DOHH2 (cell line): ENCODE results near the gene GRWD1.

Experiments used
- CTCF ChIP-seq: fragments of 200-600 bp; sonication (generic); IDR thresholded peaks from one replicate; pipeline ENCODE4 v1.5.1; 2014; ENCODE audit warnings: antibody characterized with exemption, mild to moderate bottlenecking, low read depth, low read length; ENCODE audit not compliant: poor library complexity, severe bottlenecking
- EZH2phosphoT487 ChIP-seq: fragments of 200-600 bp; sonication (generic); IDR thresholded peaks from 2 replicates; pipeline ENCODE4 v1.6.1; 2017; ENCODE audit warnings: borderline replicate concordance, mild to moderate bottlenecking, antibody characterized with exemption, low read length, moderate library complexity, mixed read lengths

- TF ChIP-seq CTCF (no peak), EZH2phosphoT487 (no peak)
Observed at GRCh38 chr19:48405850-48406249, 39.9 kb upstream of the GRWD1 start.
